GM18868 (cell line): ENCODE data around the gene DLGAP1.
"Not testable (repeated sequence)": the region's sequence is repeated elsewhere in the genome, so short reads cannot be mapped to it uniquely, and the experiment has no call there.

Experiments
- ATAC-seq: cut with Tn5 transposase; IDR thresholded peaks from one replicate; pipeline ENCODE4 v1.9.1; 2021; ENCODE audit warnings: mild to moderate bottlenecking, moderate library complexity; ENCODE audit not compliant: unreplicated experiment

Gene DLGAP1

DNA sequence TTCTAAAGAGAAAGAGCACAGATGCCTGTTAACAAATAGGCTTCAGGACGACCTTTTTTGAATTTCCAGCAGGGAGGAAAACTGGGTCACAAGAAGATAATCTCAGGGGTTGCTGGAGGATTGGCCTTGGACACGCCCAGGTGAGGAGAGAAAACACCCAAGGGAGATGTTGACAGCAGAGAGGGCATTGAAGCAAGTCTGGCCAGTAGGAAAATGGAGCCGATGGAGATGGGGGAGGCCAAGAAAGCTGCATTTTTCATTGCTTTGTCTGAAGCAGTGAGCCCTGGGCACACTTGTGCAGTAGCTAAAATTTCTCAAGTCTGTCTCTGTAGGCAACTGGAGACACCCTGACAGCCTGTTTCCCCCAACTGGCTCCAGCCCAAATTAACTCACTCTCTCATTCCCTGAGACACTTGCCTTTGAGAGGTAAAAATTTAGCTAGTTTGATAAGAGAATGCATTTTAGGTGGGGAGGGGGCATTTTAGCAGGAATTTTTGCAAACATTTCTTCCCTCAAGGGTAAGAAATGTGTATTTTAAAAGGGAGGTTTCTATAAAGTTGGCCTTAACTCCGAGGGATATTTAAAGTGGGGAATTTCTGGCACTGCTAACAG lies 839.6 kb downstream of the DLGAP1 start:
- no peak for ATAC-seq

- no peak for ATAC-seq
These were observed 842.8 kb downstream of the DLGAP1 start for GRCh38 chr18:3612315-3612714.

- no peak for ATAC-seq
These were observed 843.6 kb downstream of the DLGAP1 start for GRCh38 chr18:3611313-3612090.

- no peak for ATAC-seq
These were observed 844.3 kb downstream of the DLGAP1 start for GRCh38 chr18:3610813-3611212.

DNA sequence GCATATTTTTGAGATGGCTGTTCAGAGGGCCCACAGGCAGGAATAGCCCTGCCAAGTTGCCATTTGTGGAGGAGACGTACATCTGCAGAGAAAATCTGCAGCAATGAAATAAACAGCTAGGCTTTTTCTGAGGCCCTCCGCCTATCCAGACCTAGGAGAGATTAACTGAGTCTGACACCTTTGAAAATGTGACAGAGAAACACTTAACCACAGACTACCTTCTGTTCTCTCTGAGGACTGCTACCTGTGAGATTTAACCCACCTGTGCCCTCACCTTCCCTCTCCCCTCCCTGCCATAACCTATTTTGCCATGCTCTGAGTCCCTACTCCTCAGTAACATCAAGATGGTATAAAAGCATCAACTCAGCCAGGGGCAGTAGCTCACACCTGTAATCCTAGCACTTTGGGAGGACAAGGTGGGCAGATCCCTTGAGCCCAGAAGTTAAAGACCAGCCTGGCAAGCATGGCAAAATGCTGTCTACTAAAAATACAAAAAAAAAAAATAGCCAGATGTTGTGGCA lies 844.9 kb downstream of the DLGAP1 start:
- ATAC-seq = no peak

- no peak for ATAC-seq
These were observed 846.6 kb downstream of the DLGAP1 start for GRCh38 chr18:3608488-3608887.

GRCh38 chr18:3608099-3608453 lies 847.0 kb downstream of the DLGAP1 start:
- ATAC-seq = not testable (repeated sequence)

DNA sequence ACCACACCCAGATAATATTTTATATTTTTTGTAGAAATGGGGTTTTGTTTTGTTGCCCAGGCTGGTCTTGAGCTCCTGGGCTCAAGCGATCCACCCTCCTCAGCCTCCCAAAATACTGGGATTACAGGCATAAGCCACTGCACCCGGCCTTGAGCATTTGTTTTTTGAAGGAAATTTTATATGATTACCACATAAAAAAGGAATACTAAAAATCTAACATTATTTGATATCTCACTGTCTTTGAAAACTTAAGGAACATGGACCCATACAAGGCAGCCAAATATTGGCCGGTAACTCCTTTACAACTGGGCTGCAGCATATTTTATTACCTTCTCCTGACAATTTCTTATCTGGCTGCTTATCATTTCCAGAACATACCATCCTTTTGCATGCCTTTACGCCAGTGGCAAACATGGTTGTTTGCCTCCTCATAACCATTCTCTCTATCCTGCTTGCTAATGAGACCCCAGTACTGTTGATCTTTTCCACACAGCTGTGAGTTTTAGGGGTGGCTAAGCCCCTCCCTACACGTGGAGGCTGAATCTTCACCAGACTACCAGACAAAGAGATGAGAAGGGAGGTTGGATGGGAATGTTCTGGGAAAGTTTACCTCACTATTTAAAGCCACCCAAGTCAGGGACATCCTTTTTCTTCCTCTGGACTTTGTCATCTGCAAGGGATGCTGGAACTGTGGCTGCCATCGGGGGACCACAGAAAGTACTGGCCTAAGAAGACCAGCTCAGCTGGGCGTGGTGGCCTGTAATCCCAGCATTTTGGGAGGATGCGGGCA lies 847.6 kb downstream of the DLGAP1 start:
- no peak for ATAC-seq

DNA sequence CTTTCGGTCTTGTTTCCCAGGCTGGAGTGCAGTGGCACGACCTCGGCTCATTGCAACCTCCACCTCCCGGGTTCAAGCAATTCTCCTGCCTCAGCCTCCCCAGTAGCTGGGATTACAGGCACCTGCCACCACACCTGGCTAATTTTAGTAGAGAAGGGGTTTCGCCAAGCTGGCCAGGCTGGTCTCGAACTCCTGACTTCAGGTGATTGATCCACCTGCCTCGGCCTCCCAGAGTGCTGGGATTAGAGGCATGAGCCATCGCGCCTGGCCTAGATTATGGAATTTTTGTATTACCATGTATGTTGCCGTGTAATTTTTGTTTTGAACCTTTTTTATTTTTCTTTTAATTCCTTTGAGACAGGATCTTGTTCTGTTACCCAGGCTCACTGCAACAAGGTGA lies 848.2 kb downstream of the DLGAP1 start:
- not testable (repeated sequence) for ATAC-seq

- ATAC-seq = no peak
These were observed 849.1 kb downstream of the DLGAP1 start for GRCh38 chr18:3605954-3606443.

- ATAC-seq = no peak
These were observed 849.6 kb downstream of the DLGAP1 start for GRCh38 chr18:3605486-3605952.

- peak; percentile 84 for ATAC-seq
These were observed 850.4 kb downstream of the DLGAP1 start for GRCh38 chr18:3604498-3605408.

DNA sequence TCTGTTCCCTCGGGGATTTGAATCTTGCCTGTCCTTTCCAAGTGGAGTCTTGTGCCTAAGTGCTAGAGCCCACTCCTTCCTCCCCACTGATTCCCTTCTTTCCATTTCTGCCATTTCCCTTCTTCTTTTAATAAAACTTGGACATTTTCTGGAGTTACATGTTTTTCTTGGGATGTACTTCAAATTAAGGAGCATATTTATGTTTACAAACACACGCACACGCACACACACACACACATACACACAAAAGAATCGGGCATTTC lies 850.9 kb downstream of the DLGAP1 start:
- no peak for ATAC-seq

DNA sequence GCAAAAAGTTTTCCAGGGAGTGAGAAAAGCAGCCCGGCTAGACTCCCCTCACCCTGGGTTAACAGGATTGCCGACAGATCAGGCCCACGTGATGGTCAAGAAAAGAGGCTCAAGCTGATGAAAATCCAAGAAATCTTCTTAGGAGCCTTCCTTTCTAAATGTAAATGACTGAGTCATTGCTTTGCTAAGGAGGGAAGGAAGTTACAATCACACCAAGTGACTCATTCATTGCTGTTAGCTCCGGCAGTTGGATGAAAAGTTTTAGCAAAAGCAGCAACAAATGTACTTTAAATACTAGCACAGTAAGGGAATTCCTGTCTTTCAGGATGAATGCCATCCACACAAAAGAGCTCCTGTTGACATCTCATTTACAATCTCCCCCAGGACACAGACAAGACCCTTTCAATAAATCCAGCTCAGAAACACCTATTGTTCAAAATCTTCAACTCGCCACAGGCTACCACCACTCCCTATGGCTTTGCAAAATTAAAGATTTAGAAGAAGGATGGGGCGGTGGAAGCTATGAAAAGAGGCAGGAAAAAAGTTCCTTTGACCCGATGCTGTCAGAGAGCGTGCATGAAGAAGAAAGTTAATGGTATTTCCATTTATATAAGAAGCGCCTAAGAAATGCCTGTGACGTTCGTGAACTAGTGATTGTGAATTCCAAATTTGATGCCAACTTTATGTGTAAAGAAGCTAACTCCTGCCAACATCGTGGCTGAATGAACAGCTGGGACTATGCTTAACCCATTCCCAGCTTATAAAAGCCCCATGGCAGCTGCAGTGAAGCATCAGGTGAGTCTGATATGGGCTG lies 851.5 kb downstream of the DLGAP1 start:
- ATAC-seq = peak; percentile 31

- ATAC-seq = not testable (repeated sequence)
These were observed 853.9 kb downstream of the DLGAP1 start for GRCh38 chr18:3601106-3601755.

GRCh38 chr18:3599861-3600260 lies 855.2 kb downstream of the DLGAP1 start:
- ATAC-seq = no peak

DNA sequence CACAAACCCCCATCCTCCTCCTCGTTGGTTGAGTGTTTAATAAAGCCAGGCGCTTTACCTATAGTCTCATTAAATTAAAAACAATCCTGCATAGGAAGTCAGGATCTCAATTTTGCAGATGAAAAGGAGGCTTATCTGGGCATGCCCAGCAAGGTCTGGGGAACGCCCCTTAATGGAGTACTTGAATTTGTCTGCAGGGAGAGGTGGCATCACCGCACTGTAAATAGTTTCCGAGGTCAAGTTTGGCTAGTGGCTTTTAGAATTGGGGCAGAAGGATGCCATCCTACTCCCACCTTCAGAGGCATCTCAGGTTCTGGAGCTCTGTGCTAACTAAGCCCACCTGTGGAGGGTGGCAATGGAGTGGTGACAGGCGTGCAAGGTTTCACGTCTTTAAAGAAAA lies 855.9 kb downstream of the DLGAP1 start:
- ATAC-seq = no peak

DNA sequence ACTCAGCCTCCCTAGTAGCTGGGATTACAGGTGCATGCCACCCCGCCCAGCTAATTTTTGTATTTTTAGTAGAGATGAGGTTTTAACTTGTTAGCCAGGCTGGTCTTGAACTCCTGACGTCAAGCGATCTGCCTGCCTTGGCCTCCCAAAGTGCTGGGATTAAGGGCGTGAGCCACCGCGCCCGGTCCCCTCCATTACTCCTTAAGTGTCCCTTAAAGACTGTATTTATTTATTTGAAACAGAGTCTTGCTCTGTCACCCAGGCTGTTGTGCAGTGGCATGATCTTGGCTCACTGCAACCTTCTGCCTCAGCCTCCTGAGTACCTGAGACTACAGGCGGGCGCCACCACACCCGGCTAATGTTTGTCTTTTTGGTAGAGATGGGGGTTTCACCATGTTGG lies 856.5 kb downstream of the DLGAP1 start:
- ATAC-seq = no peak
